ENCODE measurements around the gene COX20. TPM values are rescaled to one million over a fixed set of nuclear protein-coding genes. Genes with fewer than 3 reads are reported as not detected.
"Not testable (repeated sequence)": the region's sequence is repeated elsewhere in the genome, so short reads cannot be mapped to it uniquely, and the experiment has no call there.

The COX20 gene
- 10 to 100 TPM; 24.4 to 24.8 TPM for total RNA-seq
- 41.0 to 43.5 reads per million in 2 donors for total RNA-seq

- Mint-ChIP-seq H3K4me1 (peaks cover 42% of the 10 kb centered on the region), H3K4me3 (peak within 1 kb of the TSS; percentile 96), H3K27me3 (no peaks in the 10 kb centered on the region), H3K36me3 (ENCODE audit: low read depth) (peaks cover 2% of the 10 kb centered on the region), H3K27ac (peak within 1 kb of the TSS; percentile 98)
- no peaks in the 10 kb centered on the region for H3K9me3 ChIP-seq (ENCODE audit: control insufficient read depth, low read length, poor library complexity, severe bottlenecking)
- peak; percentile 80 to 84 (median 83) for DNase-seq
- peak; percentile 68 for ATAC-seq
These were observed at the start of gene COX20 for GRCh38 chr1:244835276-244836134. Gene COX20 (plus strand): TSS chr1:244835658. CDS start chr1:244835715, 57 bp downstream.

- Mint-ChIP-seq H3K36me3 (ENCODE audit: low read depth) (no peaks in the 10 kb centered on the region), H3K27me3 (no peaks in the 10 kb centered on the region), H3K27ac (no peak overlapping the region), H3K4me1 (peaks cover 2% of the 10 kb centered on the region), H3K4me3 (no peak overlapping the region)
- DNase-seq: no peak
- H3K9me3 ChIP-seq (ENCODE audit: control insufficient read depth, low read length, poor library complexity, severe bottlenecking): no peaks in the 10 kb centered on the region
- no peak for ATAC-seq
These were observed 46.8 kb upstream of the COX20 start for GRCh38 chr1:244788493-244789275.

GRCh38 chr1:244789276-244789580 lies 46.2 kb upstream of the COX20 start:
- Mint-ChIP-seq H3K36me3 (ENCODE audit: low read depth) (no peaks in the 10 kb centered on the region), H3K4me1 (peaks cover 3% of the 10 kb centered on the region), H3K27ac (no peak overlapping the region), H3K27me3 (no peaks in the 10 kb centered on the region), H3K4me3 (no peak overlapping the region)
- ATAC-seq (no peak), DNase-seq (no peak)
- no peaks in the 10 kb centered on the region for H3K9me3 ChIP-seq (ENCODE audit: control insufficient read depth, low read length, poor library complexity, severe bottlenecking)

GRCh38 chr1:244789731-244790130 lies 45.7 kb upstream of the COX20 start:
- no peaks in the 10 kb centered on the region for H3K9me3 ChIP-seq (ENCODE audit: control insufficient read depth, low read length, poor library complexity, severe bottlenecking)
- no peak for DNase-seq
- Mint-ChIP-seq H3K27ac (no peak overlapping the region), H3K4me3 (no peak overlapping the region), H3K4me1 (peaks cover 3% of the 10 kb centered on the region), H3K36me3 (ENCODE audit: low read depth) (no peaks in the 10 kb centered on the region), H3K27me3 (no peaks in the 10 kb centered on the region)
- no peak for ATAC-seq

GRCh38 chr1:244791061-244791460 lies 44.4 kb upstream of the COX20 start:
- Mint-ChIP-seq H3K4me3 (no peak overlapping the region), H3K36me3 (ENCODE audit: low read depth) (no peaks in the 10 kb centered on the region)

GRCh38 chr1:244792188-244792850 lies 43.1 kb upstream of the COX20 start:
- H3K36me3 Mint-ChIP-seq (ENCODE audit: low read depth): no peaks in the 10 kb centered on the region
- peaks cover 5% of the 10 kb centered on the region for H3K27me3 Mint-ChIP-seq
- DNase-seq (no peak), ATAC-seq (no peak)
- H3K4me3 Mint-ChIP-seq: no peak overlapping the region
- H3K27ac Mint-ChIP-seq: no peak overlapping the region
- H3K4me1 Mint-ChIP-seq: peaks cover 3% of the 10 kb centered on the region
- no peaks in the 10 kb centered on the region for H3K9me3 ChIP-seq (ENCODE audit: control insufficient read depth, low read length, poor library complexity, severe bottlenecking)

More at GRCh38 chr1:244791061-244791460, 44.4 kb upstream of the COX20 start:
- H3K9me3 ChIP-seq (ENCODE audit: control insufficient read depth, low read length, poor library complexity, severe bottlenecking): no peaks in the 10 kb centered on the region
- DNase-seq (no peak), ATAC-seq (no peak)
- Mint-ChIP-seq H3K27ac (no peak overlapping the region), H3K27me3 (peaks cover 5% of the 10 kb centered on the region), H3K4me1 (peaks cover 3% of the 10 kb centered on the region)

GRCh38 chr1:244794071-244794470 lies 41.4 kb upstream of the COX20 start:
- H3K27me3 Mint-ChIP-seq: peaks cover 5% of the 10 kb centered on the region
- peaks cover 3% of the 10 kb centered on the region for H3K4me1 Mint-ChIP-seq
- ATAC-seq (no peak), DNase-seq (no peak)
- no peaks in the 10 kb centered on the region for H3K36me3 Mint-ChIP-seq (ENCODE audit: low read depth)
- no peak overlapping the region for H3K27ac Mint-ChIP-seq
- H3K4me3 Mint-ChIP-seq: no peak overlapping the region
- H3K9me3 ChIP-seq (ENCODE audit: control insufficient read depth, low read length, poor library complexity, severe bottlenecking): no peaks in the 10 kb centered on the region

- H3K36me3 Mint-ChIP-seq (ENCODE audit: low read depth); ATAC-seq: not testable (repeated sequence)
These were observed 40.9 kb upstream of the COX20 start for GRCh38 chr1:244794516-244794915.

GRCh38 chr1:244796719-244797406 lies 38.6 kb upstream of the COX20 start:
- ATAC-seq (peak; percentile 52), DNase-seq (peak; percentile 17 to 40 (median 18))
- H3K9me3 ChIP-seq (ENCODE audit: control insufficient read depth, low read length, poor library complexity, severe bottlenecking): no peaks in the 10 kb centered on the region
- H3K4me3 Mint-ChIP-seq: no peak overlapping the region
- peaks cover 5% of the 10 kb centered on the region for H3K4me1 Mint-ChIP-seq
- H3K27me3 Mint-ChIP-seq: peaks cover 5% of the 10 kb centered on the region
- H3K36me3 Mint-ChIP-seq (ENCODE audit: low read depth): no peaks in the 10 kb centered on the region
- H3K27ac Mint-ChIP-seq: no peak overlapping the region

More at GRCh38 chr1:244794516-244794915, 40.9 kb upstream of the COX20 start:
- H3K27ac Mint-ChIP-seq; H3K4me3 Mint-ChIP-seq; DNase-seq; H3K9me3 ChIP-seq (ENCODE audit: control insufficient read depth, low read length, poor library complexity, severe bottlenecking); H3K4me1 Mint-ChIP-seq; H3K27me3 Mint-ChIP-seq: not testable (repeated sequence)

- no peaks in the 10 kb centered on the region for H3K36me3 Mint-ChIP-seq (ENCODE audit: low read depth)
- H3K9me3 ChIP-seq (ENCODE audit: control insufficient read depth, low read length, poor library complexity, severe bottlenecking): no peaks in the 10 kb centered on the region
- no peak overlapping the region for H3K4me3 Mint-ChIP-seq
- H3K4me1 Mint-ChIP-seq: peaks cover 3% of the 10 kb centered on the region
- no peak for DNase-seq
- no peak overlapping the region for H3K27ac Mint-ChIP-seq
- peak; percentile 19 for ATAC-seq
- no peaks in the 10 kb centered on the region for H3K27me3 Mint-ChIP-seq
These were observed 34.6 kb upstream of the COX20 start for GRCh38 chr1:244800821-244801220.

GRCh38 chr1:244801246-244801645 lies 34.2 kb upstream of the COX20 start:
- no peaks in the 10 kb centered on the region for H3K9me3 ChIP-seq (ENCODE audit: control insufficient read depth, low read length, poor library complexity, severe bottlenecking)
- DNase-seq: peak; percentile 16 to 33 (median 18)
- H3K4me1 Mint-ChIP-seq: peaks cover 3% of the 10 kb centered on the region
- H3K36me3 Mint-ChIP-seq (ENCODE audit: low read depth): no peaks in the 10 kb centered on the region
- H3K4me3 Mint-ChIP-seq: no peak overlapping the region
- no peaks in the 10 kb centered on the region for H3K27me3 Mint-ChIP-seq
- H3K27ac Mint-ChIP-seq: no peak overlapping the region
- peak; percentile 90 for ATAC-seq

- peaks cover 3% of the 10 kb centered on the region for H3K4me1 Mint-ChIP-seq
- no peak overlapping the region for H3K4me3 Mint-ChIP-seq
These were observed 33.4 kb upstream of the COX20 start for GRCh38 chr1:244802041-244802440.

More at GRCh38 chr1:244802041-244802440, 33.4 kb upstream of the COX20 start:
- Mint-ChIP-seq H3K27me3 (no peaks in the 10 kb centered on the region), H3K27ac (no peak overlapping the region), H3K36me3 (ENCODE audit: low read depth) (no peaks in the 10 kb centered on the region)
- H3K9me3 ChIP-seq (ENCODE audit: control insufficient read depth, low read length, poor library complexity, severe bottlenecking): no peaks in the 10 kb centered on the region
- no peak for ATAC-seq
- no peak for DNase-seq
